Measurements from ENCODE around the gene NOC2L. TPM values are rescaled to one million over a fixed set of nuclear protein-coding genes. Genes with fewer than 3 reads are reported as not detected.

Gene NOC2L
- total and polyA plus RNA-seq, 9 of the 15 experiments (the other 6 are each of a cell fraction or from before 2014, with no cell fraction given): 4.0 to 410 (median 200) TPM

DNA sequence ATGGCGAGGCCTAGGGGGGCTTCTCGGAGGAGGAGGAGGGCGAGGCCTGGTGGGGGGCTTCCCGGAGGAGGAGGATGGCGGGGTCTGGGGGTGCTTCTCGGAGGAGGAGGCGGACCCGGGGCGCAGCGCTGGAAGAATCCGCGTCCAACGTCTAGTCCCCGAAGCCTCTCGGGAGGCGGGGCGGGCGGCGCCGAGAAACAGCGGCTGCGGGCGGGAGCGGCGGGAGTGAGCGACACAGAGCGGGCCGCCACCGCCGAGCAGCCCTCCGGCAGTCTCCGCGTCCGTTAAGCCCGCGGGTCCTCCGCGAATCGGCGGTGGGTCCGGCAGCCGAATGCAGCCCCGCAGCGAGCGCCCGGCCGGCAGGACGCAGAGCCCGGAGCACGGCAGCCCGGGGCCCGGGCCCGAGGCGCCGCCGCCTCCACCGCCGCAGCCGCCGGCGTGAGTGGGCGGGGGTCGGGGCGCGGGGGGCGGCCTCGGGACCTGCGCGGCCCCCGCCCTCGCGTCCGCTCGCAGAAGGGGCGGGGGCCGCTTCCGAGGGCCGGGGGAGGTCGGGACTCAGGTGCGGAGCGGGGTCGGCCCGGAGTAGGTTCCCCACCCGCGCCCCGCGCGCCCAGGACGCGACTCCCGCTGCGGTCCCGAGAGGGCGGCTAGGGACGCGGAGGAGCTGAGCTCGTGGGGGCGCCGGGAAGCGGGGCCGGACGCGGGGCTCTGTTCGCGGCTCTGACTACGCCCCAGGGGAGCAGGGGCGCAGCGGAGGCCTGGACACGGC is 1.5 kb upstream of the NOC2L start, which contains the start of gene KLHL17 (continued):
- TF ChIP-seq, protein P1, sequence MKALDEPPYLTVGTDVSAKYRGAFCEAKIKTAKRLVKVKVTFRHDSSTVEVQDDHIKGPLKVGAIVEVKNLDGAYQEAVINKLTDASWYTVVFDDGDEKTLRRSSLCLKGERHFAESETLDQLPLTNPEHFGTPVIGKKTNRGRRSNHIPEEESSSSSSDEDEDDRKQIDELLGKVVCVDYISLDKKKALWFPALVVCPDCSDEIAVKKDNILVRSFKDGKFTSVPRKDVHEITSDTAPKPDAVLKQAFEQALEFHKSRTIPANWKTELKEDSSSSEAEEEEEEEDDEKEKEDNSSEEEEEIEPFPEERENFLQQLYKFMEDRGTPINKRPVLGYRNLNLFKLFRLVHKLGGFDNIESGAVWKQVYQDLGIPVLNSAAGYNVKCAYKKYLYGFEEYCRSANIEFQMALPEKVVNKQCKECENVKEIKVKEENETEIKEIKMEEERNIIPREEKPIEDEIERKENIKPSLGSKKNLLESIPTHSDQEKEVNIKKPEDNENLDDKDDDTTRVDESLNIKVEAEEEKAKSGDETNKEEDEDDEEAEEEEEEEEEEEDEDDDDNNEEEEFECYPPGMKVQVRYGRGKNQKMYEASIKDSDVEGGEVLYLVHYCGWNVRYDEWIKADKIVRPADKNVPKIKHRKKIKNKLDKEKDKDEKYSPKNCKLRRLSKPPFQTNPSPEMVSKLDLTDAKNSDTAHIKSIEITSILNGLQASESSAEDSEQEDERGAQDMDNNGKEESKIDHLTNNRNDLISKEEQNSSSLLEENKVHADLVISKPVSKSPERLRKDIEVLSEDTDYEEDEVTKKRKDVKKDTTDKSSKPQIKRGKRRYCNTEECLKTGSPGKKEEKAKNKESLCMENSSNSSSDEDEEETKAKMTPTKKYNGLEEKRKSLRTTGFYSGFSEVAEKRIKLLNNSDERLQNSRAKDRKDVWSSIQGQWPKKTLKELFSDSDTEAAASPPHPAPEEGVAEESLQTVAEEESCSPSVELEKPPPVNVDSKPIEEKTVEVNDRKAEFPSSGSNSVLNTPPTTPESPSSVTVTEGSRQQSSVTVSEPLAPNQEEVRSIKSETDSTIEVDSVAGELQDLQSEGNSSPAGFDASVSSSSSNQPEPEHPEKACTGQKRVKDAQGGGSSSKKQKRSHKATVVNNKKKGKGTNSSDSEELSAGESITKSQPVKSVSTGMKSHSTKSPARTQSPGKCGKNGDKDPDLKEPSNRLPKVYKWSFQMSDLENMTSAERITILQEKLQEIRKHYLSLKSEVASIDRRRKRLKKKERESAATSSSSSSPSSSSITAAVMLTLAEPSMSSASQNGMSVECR (CRISPR knock-in tag; IDR thresholded peaks at IDR 0.05): peak; percentile 51; the same call in 1 of the 2 replicates
- TF ChIP-seq, protein P2, sequence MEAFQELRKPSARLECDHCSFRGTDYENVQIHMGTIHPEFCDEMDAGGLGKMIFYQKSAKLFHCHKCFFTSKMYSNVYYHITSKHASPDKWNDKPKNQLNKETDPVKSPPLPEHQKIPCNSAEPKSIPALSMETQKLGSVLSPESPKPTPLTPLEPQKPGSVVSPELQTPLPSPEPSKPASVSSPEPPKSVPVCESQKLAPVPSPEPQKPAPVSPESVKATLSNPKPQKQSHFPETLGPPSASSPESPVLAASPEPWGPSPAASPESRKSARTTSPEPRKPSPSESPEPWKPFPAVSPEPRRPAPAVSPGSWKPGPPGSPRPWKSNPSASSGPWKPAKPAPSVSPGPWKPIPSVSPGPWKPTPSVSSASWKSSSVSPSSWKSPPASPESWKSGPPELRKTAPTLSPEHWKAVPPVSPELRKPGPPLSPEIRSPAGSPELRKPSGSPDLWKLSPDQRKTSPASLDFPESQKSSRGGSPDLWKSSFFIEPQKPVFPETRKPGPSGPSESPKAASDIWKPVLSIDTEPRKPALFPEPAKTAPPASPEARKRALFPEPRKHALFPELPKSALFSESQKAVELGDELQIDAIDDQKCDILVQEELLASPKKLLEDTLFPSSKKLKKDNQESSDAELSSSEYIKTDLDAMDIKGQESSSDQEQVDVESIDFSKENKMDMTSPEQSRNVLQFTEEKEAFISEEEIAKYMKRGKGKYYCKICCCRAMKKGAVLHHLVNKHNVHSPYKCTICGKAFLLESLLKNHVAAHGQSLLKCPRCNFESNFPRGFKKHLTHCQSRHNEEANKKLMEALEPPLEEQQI (IDR thresholded peaks at IDR 0.05): no peak
- TF ChIP-seq RBM25 (IDR thresholded peaks at IDR 0.05; ENCODE audit: low read depth, low read length, severe bottlenecking): peak; percentile 100
- TF ChIP-seq ZFX (CRISPR knock-in tag; IDR thresholded peaks at IDR 0.05): peak; percentile 42
- 0 out of 2 replicates have a peak, but pooled peaks have one; percentile 7 for TF ChIP-seq EP300 (IDR thresholded peaks at IDR 0.05; ENCODE audit: low read length)
- peak; percentile 23; the same call in 1 of the 2 replicates for TF ChIP-seq JUN (IDR thresholded peaks at IDR 0.05; ENCODE audit: borderline replicate concordance, low read depth, low read length)
- no peak for TF ChIP-seq JUN (CRISPR knock-in tag; IDR thresholded peaks at IDR 0.05; ENCODE audit: borderline replicate concordance)
- peak; percentile 39 for TF ChIP-seq TBP (optimal IDR thresholded peaks at IDR 0.05; ENCODE audit: low read depth, low read length)
- TF ChIP-seq KDM2B (CRISPR knock-in tag; IDR thresholded peaks at IDR 0.05): peak; percentile 83; the same call in 1 of the 2 replicates
- TF ChIP-seq, protein P3, sequence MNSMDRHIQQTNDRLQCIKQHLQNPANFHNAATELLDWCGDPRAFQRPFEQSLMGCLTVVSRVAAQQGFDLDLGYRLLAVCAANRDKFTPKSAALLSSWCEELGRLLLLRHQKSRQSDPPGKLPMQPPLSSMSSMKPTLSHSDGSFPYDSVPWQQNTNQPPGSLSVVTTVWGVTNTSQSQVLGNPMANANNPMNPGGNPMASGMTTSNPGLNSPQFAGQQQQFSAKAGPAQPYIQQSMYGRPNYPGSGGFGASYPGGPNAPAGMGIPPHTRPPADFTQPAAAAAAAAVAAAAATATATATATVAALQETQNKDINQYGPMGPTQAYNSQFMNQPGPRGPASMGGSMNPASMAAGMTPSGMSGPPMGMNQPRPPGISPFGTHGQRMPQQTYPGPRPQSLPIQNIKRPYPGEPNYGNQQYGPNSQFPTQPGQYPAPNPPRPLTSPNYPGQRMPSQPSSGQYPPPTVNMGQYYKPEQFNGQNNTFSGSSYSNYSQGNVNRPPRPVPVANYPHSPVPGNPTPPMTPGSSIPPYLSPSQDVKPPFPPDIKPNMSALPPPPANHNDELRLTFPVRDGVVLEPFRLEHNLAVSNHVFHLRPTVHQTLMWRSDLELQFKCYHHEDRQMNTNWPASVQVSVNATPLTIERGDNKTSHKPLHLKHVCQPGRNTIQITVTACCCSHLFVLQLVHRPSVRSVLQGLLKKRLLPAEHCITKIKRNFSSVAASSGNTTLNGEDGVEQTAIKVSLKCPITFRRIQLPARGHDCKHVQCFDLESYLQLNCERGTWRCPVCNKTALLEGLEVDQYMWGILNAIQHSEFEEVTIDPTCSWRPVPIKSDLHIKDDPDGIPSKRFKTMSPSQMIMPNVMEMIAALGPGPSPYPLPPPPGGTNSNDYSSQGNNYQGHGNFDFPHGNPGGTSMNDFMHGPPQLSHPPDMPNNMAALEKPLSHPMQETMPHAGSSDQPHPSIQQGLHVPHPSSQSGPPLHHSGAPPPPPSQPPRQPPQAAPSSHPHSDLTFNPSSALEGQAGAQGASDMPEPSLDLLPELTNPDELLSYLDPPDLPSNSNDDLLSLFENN (IDR thresholded peaks at IDR 0.05; ENCODE audit: low read depth in 2 of 2, low read length in 2 of 2): 0 out of 4 replicates have a peak, but pooled peaks of 1 of the 2 experiments have one; percentile 41
- TF ChIP-seq, protein P4, sequence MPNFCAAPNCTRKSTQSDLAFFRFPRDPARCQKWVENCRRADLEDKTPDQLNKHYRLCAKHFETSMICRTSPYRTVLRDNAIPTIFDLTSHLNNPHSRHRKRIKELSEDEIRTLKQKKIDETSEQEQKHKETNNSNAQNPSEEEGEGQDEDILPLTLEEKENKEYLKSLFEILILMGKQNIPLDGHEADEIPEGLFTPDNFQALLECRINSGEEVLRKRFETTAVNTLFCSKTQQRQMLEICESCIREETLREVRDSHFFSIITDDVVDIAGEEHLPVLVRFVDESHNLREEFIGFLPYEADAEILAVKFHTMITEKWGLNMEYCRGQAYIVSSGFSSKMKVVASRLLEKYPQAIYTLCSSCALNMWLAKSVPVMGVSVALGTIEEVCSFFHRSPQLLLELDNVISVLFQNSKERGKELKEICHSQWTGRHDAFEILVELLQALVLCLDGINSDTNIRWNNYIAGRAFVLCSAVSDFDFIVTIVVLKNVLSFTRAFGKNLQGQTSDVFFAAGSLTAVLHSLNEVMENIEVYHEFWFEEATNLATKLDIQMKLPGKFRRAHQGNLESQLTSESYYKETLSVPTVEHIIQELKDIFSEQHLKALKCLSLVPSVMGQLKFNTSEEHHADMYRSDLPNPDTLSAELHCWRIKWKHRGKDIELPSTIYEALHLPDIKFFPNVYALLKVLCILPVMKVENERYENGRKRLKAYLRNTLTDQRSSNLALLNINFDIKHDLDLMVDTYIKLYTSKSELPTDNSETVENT (CRISPR knock-in tag; IDR thresholded peaks at IDR 0.05): 0 out of 2 replicates have a peak, but pooled peaks have one; percentile 44
- no peak for TF ChIP-seq PRMT5 (CRISPR knock-in tag; IDR thresholded peaks at IDR 0.05)
